HPDE6-E6E7 (cell line): ENCODE results near the gene BLID.

Experiments
- DNase-seq: peaks from one replicate; pipeline ENCODE4 v3.0.0; 2011; ENCODE audit warnings: missing footprints; ENCODE audit errors: extremely low spot score

The BLID gene

GRCh38 chr11:122115524-122116379 is at the start of gene BLID:
BLID (minus strand) TSS chr11:122116215; CDS start chr11:122115922, 293 bp downstream.
- no peak for DNase-seq

- DNase-seq = no peak
Observed at GRCh38 chr11:122163053-122163819, 47.2 kb upstream of the BLID start.

- DNase-seq = no peak
Observed at GRCh38 chr11:122162095-122162494, 46.1 kb upstream of the BLID start.

- no peak for DNase-seq
Observed at GRCh38 chr11:122160841-122161590, 45.0 kb upstream of the BLID start.

GRCh38 chr11:122159861-122160260 is 43.8 kb upstream of the BLID start:
- no peak for DNase-seq

GRCh38 chr11:122159173-122159721 is 43.2 kb upstream of the BLID start:
- DNase-seq = no peak

- DNase-seq = no peak
Observed at GRCh38 chr11:122158171-122158570, 42.2 kb upstream of the BLID start.

GRCh38 chr11:122157653-122158161 is 41.7 kb upstream of the BLID start:
- DNase-seq = no peak

- no peak for DNase-seq
Observed at GRCh38 chr11:122156940-122157382, 40.9 kb upstream of the BLID start.

- no peak for DNase-seq
Observed at GRCh38 chr11:122155765-122156527, 39.9 kb upstream of the BLID start.

GRCh38 chr11:122154994-122155393 is 39.0 kb upstream of the BLID start:
- no peak for DNase-seq

GRCh38 chr11:122154227-122154626 is 38.2 kb upstream of the BLID start:
- no peak for DNase-seq

GRCh38 chr11:122153746-122154145 is 37.7 kb upstream of the BLID start:
- DNase-seq = no peak

GRCh38 chr11:122150216-122151124 is 34.5 kb upstream of the BLID start:
- DNase-seq = no peak

GRCh38 chr11:122149202-122149601 is 33.2 kb upstream of the BLID start:
- DNase-seq = no peak

GRCh38 chr11:122146475-122146874 is 30.5 kb upstream of the BLID start:
- DNase-seq = peak; percentile 59

GRCh38 chr11:122145715-122146274 is 29.8 kb upstream of the BLID start:
- DNase-seq = no peak

GRCh38 chr11:122144752-122145151 is 28.7 kb upstream of the BLID start:
- DNase-seq = no peak

- no peak for DNase-seq
Observed at GRCh38 chr11:122141725-122142124, 25.7 kb upstream of the BLID start.
